Measurements from ENCODE around the gene NQO1.

- TF ChIP-seq CTCF (IDR thresholded peaks at IDR 0.05) (no peak), POLR2A (IDR thresholded peaks at IDR 0.05) (no peak)
These were observed 9.3 kb downstream of the NQO1 start for GRCh38 chr16:69717066-69717465.

All from testis (tissue), 2 donors.